Thyroid gland (tissue), 4 donors: ENCODE results near the gene ARIH2.
A peak's percentile ranks its signal among the peaks of the same experiment; 100 is the strongest.

Experiments
- POLR2A ChIP-seq, 2 donors: fragments of 450-650 bp; IDR thresholded peaks; one replicate each; pipeline ENCODE4 v1.6.1; 2017; ENCODE audit warnings: antibody characterized with exemption in 2 of 2, mild to moderate bottlenecking in 2 of 2, moderate library complexity in 1 of 2
- TF ChIP-seq, protein P1 (sequence below), 6 experiments: fragments of 200-600 bp in 3 of 6; fragments of 450-650 bp in 3 of 6; sonication (generic) in 3 of 6; IDR thresholded peaks; one replicate each; pipeline ENCODE4 v1.5.1; 2016 to 2019; ENCODE audit warnings: antibody characterized with exemption in 6 of 6, mild to moderate bottlenecking in 2 of 6, inconsistent platforms in 1 of 6, moderate library complexity in 1 of 6

DNA sequence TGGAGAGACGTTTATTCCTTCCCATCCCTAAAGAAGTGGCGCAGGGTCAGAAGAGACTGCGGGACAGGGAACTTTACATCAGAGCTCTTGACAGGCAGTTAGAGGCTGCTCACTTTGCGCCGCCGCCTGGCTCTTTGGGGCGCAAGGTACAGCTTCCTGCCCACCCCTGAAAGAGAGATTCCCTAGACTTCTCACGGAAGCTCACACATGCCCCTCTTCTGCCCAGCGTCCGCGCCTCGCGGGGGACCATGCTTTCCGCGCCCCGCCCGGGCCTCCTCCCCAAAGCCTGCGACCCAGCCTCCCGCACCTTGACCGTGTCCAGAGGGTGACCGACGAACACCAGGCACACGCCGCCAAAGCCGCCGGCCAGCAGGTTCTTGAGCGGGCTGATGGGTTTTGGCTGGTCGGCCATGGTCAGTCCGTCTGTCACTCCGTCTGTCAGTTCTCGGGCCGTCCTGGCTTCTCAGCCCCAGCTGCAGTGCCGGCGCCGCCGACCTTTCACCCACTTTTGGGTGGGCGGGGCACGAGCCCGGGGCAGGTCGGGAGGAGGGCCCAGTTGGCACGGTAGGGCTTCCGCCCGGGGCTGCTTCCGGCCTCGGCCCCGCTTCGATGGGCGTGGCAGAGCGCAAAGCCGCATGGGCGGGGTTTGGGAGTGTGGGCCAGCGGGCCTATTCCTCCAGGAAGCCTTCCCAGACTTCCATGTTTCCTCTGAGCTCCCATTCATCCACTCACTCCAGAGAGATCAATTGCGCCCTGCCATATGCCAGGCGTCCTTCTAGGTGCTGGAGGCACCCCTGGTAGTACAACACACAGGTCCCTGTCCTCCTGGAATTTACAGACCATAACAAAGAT, 20.0 kb upstream of the ARIH2 start, which contains the start of gene SLC25A20:
- TF ChIP-seq, protein P1, sequence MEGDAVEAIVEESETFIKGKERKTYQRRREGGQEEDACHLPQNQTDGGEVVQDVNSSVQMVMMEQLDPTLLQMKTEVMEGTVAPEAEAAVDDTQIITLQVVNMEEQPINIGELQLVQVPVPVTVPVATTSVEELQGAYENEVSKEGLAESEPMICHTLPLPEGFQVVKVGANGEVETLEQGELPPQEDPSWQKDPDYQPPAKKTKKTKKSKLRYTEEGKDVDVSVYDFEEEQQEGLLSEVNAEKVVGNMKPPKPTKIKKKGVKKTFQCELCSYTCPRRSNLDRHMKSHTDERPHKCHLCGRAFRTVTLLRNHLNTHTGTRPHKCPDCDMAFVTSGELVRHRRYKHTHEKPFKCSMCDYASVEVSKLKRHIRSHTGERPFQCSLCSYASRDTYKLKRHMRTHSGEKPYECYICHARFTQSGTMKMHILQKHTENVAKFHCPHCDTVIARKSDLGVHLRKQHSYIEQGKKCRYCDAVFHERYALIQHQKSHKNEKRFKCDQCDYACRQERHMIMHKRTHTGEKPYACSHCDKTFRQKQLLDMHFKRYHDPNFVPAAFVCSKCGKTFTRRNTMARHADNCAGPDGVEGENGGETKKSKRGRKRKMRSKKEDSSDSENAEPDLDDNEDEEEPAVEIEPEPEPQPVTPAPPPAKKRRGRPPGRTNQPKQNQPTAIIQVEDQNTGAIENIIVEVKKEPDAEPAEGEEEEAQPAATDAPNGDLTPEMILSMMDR (IDR thresholded peaks at IDR 0.05) = no peak
- TF ChIP-seq POLR2A (IDR thresholded peaks at IDR 0.05) = peak in 1 of 2 donors; percentile 53
